HUDEP-2 (cell line): ENCODE results near the gene BRF1.

ENCODE experiments used
- DNase-seq, 76 experiments: peaks; one replicate each; lab custom pipeline; 2025; ENCODE audit not compliant: unreplicated experiment in 76 of 76; lab: John Stamatoyannopoulos, UW

Gene BRF1

DNA sequence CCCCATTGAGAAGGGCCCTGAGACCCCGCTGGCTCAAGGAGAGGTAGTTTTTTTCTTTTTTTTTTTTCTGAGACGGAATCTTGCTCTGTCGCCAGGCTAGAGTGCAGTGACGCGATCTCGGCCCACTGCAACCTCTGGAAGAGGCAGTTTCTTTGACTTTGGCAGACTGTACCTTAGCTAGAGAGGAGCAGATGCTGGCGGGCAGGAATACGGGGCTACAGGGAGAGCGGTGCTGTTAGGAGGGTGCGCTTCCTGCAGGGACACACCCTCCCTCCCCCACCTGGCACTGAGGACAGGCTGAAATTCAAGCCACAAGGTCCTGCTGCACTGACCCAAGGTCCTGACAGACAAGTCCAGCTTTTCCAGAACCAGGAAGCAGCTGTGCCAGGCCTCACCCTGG, 87.4 kb downstream of the BRF1 start:
- DNase-seq: no peak

DNA sequence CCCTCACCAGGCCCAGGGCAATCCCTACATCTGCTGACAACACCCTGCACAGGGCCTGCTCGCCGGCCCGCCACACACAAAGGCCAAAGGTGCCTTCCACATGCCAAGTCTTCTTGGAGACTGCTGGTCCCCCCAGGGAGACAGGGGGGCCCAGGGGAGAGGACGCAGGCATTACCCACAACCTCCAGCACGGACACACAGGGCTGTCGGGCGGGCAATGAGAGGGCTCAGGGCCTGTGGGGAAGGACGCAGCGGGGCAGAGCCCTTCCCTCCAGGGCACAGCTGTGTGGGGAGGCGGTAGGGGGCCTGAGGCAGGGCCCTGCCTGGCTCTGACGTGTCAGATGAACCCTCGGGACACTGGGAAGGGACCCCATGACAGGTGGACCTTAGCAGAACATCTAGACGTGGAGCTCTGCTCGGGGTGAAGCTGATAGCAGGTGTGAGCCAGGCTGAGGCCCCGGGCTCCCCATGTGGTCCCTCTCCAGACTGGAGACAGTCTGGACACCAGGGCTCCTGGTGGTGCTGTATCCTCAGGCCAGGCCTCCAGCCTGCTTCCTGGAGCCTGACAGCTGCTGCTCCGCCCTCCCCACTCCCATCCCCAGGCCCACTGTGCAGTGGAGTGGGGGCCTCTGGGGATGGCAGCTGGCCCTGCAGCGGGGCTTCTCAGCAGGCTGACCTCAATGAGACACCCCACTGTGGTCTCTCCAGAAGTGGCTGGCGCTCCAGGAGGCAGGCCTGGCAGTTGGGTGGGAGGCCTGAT, 88.1 kb downstream of the BRF1 start:
- DNase-seq: no peak

DNA sequence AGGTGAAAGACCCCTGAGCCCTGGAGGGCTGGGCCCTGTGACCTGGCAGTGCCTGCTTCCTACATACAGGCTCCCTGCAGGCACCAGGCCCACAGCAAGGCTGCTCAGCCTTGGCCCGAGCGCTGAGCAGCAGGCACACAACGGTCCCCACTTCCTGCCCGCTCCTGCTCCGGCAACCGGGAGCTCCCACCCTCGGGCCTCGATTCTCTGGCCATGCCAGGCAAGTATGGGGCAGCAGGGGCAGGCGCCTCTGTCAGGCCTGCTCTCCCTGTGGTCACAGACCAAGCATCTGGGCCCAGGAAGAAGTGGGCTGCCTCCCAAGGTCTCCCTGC, 89.1 kb downstream of the BRF1 start:
- DNase-seq: no peak

DNA sequence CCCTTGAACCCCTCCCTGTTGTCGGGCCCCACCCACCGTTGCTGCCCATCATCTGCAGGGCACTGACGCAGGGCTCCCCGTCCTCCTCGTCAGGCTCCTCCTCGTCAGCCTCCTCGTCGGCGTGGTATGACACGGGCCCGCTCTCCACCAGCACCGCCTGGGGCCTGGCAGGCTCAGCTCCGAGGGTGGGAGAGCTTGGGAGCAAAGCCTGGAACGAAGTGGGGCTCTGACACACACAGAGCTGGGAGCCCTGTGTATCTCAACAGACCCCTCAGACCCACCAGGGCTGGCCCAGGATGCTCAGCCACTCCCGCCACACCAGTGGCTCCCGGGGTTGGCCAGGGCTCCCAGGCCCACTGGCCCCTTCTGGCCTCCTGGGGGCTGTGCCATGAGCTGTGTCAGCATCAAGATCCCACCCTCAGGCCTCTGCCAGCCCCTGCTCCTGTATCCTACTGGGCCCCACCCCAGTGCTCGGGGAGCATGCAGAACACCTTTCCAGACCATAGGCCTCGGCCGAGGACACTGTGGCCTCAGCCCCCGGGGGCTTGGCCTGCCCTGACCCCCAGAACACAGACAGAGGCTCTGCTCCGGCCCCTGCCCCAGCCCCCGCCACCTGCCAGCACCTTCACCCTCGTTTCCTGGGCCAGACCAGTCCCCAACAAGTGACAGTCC, 89.6 kb downstream of the BRF1 start:
- no peak for DNase-seq

DNA sequence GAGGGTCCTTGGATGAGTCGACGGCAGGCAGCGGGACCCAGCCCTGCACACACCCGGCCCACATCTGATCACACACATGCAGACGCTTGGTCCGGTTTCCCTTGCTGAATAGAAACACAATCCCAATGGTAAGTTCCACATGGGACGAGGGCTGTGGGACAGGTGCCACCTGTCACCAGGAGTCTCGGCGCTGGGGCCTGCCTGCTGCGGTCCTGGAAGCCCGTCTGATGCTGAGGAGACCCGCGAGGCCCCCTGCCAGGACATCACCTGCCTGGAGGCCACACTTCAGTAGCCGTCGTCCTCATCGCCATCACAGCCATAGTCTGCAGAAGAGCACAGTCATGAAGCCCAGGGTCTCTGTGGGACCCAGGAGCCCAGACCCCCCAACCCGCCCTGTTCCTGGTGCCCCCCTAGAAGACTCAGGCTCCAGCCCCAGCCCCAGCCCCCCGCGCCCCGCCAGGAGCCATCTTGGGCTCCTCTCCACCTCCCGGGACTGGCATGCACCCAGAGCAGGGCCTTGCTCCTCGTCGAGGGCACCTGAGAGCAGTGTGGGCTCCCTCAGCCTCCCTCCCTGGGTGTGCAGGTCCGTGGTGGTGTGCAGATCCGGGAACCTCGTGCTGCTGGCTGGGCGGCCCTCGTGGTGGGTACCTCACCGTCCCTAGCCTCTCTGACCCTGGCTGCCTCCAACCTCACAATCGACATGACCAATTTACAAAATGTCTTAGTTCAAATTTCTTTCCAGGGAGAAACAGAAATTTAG, 90.4 kb downstream of the BRF1 start:
- DNase-seq: no peak

- DNase-seq: no peak
These were observed 91.2 kb downstream of the BRF1 start for GRCh38 chr14:105209646-105210045.

DNA sequence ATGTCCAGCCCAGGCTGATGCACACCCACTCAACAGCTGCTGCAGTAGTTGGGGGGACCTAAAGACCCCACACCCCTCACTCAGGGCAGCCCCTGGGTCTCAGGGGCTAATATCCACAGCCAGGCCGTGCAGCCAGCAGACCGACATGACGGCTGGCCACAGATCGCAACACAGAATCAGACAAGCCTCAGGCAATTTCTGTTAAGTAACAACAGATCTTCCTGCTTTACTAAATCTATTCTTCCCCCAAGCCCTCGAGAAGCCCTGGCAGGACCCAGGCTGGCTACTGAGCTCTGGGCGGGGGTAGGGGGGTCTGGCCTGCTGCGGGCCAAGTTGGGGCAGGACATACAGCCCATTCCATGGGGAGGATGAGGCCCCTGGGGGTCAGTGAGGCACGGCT, 91.7 kb downstream of the BRF1 start:
- no peak for DNase-seq

DNA sequence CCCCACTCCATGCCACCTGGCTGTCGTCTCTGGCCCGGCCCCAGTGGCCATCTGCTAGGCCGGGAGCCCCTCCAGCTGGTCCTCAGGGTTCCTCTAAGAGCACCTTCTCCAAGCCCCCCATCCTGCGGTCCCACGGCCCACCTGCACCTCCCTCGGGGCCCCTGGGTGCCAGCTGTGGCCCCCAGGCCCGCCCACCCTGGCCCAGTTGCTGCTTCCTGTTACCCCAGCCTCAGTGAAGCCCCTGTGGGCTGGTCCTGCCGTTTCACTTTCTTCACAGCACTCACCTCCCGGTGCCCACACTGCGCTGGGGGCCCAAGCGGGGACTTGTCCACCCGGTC, 92.1 kb downstream of the BRF1 start:
- DNase-seq: no peak

DNA sequence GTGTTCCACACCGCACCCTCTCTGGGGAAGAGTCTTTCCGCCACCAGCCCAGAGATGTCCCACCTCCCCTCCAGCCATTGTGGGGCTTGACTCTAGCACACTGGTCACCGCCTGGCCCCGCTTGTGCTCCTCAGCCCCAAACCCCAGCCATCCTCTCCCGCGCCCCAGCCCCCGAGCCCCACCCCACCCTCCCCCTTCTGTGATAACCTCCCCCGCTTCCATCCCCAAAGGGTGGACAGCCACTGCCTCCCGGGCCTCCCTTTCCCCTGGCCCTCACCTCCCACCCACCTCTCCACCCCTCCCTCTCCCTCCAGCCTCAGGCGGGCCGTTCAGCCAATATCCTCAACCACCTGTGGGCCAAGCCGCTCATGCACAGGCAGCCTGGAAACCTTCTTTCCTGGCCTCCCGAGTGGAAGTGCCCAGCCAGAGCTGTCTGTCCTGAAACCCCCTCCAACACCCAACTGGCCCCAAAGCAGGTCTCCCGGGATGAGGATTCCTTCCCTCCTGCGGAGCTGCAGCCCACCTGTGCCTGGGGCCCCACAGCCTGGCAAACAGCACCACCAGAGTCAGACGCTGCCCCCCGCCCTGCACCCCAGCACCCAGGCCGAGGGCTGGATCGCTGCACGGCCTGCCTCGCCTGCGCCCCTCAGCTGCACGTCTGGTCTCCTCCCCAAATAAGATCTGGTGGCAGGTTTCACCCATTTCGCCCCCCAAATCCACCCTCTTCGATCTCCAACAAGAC, 92.6 kb downstream of the BRF1 start:
- no peak for DNase-seq

DNA sequence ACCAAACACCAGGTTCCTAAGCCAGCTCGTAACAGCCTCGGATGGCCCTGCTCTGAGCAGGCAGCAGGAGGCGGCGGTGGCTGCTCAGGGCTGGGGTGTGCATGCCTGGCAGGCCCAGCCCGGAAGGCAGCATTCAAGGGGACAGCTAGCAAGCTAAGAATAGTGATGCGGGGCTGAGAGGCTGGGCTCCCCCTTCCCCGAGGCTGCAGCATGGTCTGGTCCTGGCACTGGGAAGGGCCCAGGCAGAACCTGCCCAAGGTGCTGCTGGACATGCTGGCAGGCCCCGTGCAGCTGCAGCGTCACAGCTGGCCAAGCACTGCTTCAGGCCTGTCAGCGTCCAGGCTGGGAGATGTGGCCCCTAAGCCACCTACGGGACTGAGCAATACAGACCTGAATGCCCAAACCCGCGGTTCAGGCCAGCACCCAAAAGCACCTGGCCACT, 93.3 kb downstream of the BRF1 start:
- no peak for DNase-seq

GRCh38 chr14:105206873-105207272, 93.9 kb downstream of the BRF1 start:
- no peak for DNase-seq

DNA sequence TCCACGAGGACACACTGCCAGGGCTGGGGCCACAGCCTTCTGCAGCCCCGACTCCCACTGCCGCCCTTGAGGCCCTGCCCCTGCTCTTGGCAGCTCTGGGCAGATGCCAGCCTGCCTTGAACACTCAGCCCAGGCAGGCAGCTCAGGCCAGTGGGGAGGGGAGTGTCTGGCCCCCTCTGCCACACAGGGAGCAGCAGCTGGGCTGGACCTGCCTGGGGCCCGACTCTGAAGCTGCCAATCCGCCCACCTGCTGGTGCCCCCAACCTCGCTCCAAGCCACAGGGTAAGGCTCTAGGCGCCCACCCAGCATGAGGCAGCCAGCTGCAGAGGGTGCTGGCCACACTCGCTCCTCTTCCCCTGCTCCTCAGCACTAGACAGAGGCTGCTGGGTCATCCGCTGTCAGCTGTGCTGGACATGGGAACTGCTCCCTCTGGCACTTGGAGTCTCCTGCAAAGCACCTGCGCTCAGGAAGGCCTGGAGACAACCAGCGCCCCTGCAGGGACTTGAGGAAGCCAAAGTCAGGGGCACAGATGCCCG, 95.1 kb downstream of the BRF1 start:
- peak in 3 of 76 experiments; percentile 11 to 25 (median 22) for DNase-seq

GRCh38 chr14:105204931-105205672, 95.7 kb downstream of the BRF1 start:
- DNase-seq: no peak

DNA sequence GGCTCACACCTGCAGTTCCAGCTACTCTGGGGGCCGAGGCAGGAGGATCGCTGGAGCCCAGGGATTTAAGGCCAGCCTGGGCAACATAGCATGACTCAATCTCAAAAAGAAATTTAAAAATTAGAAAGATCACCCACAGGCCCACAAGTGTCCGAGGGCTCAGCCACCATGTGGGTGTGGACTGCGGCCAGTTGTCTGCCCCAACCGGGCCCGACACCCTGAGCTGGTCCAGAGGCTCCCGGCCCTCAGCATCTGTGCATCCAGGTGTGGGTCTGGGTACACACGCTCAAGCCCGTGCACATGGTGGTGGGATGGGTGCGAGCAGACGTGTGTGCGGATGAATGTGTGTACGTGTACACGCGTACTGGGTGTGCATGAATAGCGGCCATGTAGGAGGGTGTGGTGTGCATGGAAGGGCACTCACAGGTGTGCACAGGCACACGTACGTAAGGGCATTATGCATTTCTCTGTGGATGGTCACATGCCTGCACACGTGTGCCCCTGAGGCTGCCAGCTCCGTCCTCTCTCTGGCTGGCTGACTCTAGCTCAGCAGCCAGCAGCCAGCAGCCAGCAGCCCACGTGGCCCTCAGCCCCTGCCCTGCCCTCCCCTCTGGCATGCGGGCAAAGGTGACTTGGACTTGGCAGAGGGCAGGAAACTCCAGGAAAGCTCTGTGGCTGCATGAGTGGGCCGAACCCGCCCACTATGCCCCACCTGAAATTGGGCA, 96.4 kb downstream of the BRF1 start:
- DNase-seq: no peak

DNA sequence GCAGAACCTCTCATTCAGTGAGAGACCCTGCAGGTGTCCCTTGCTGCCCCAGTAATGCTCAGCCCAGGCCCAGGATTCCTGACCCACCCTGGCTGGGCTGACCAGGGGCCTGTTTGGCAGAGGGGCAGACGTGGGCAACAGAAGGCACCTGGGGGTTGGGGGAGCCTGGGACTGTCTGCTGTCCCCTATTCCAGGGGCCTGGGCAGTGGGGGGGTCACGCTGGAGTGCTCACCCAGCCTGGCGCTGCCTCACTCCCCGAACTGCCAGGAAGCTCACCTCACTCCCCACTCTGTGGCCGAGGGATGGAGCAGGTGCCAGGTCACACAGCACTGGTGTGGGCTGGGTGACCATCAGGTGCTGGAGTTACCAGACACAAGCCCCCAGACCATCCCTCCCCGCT, 97.1 kb downstream of the BRF1 start:
- DNase-seq: no peak

DNA sequence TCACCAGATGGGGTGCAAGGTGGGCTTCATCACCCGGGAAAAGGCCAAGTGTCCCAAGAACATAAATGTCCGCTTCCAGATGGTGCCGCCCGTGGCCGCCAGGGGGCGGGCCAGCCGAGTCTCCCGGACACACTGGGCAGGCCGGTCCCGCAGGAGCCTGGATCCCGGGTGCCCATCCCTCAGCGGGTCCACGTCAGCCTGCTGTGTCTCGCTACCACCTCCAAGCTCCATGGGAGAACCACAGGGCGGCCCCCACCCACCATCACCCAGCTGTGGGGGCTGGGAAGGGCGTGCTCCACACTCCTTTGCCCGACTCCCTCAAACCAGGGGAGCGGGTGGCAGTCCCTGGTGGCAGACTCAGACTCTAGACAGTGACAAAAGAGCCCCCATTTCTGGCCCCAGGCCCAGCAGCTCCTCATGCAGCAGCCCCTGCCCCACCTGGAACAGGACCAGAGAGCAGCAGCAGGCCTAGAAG, 97.7 kb downstream of the BRF1 start:
- peak in 48 of 76 experiments; percentile 5 to 67 (median 33) for DNase-seq

- DNase-seq: no peak
These were observed 98.8 kb downstream of the BRF1 start for GRCh38 chr14:105201925-105202513.

GRCh38 chr14:105201156-105201924, 99.5 kb downstream of the BRF1 start:
- no peak for DNase-seq
